Adrenal gland (tissue), 5 donors: Measurements from ENCODE around the gene IKBKG.

Source experiments
- CTCF ChIP-seq, 6 experiments: fragments of 450-650 bp in 4 of 6; fragments of 200-600 bp in 2 of 6; sonication (generic) in 1 of 6; IDR thresholded peaks; 1 replicate in 5 of 6; 2 replicates in 1 of 6; pipeline versions ENCODE4 v1.5.1 to v1.8.0; 2016 to 2021; ENCODE audit warnings: antibody characterized with exemption in 6 of 6, mild to moderate bottlenecking in 2 of 6, moderate library complexity in 1 of 6
- POLR2A ChIP-seq, 2 donors: fragments of 450-650 bp; IDR thresholded peaks; one replicate each; pipeline ENCODE4 v1.6.1; 2017; ENCODE audit warnings: antibody characterized with exemption in 2 of 2, mild to moderate bottlenecking in 2 of 2, moderate library complexity in 1 of 2
- donor health status: DM: no; HTN: no; CAD: no.

GRCh38 chrX:154541896-154542722 lies 5.3 kb upstream of the IKBKG start:
- TF ChIP-seq CTCF (IDR thresholded peaks at IDR 0.05), result no peak
- no peak for TF ChIP-seq POLR2A (IDR thresholded peaks at IDR 0.05)
